ENCODE data around the gene ATXN7L3B. TPM values are rescaled to one million over a fixed set of nuclear protein-coding genes. Genes with fewer than 3 reads are reported as not detected.

The ATXN7L3B gene
- total and polyA plus RNA-seq, 4 donors: 48.4 to 99.4 (median 78.3) TPM

GRCh38 chr12:74539765-74540526 lies 2.3 kb downstream of the ATXN7L3B start:
- peak in 1 of 6 donors; percentile 5 for DNase-seq (ENCODE audit: low read depth in 4 of 6, low spot score in 6 of 6)
- no peaks in the 10 kb centered on the region for H3K27me3 ChIP-seq (ENCODE audit: control insufficient read depth, insufficient read depth, low read length)

DNA sequence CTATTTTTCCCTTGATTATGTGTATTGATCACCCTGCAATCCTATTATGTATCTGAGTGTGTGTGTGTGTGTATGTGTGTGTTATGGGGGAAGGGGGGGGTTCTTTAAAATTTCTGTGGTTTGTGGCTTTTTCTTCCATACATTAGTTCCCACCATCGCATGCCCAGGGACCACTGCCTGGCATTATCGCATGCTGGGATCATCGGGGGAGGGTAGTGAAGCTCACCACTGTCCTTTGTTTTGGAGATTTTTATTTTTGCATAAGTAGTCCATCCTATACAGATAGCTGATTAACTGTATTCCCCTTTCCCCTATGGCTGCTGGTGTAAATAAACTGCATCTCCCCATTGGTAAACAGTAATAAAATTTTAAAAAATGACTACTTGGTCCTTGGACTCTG lies 3.4 kb downstream of the ATXN7L3B start:
- no CpG with 5 or more reads among the region's 3 CpGs for WGBS (ENCODE audit: insufficient coverage)
- no peak for DNase-seq (ENCODE audit: low read depth in 4 of 6, low spot score in 6 of 6)
- Histone ChIP-seq H3K9me3 (ENCODE audit: control insufficient read depth, insufficient read depth, low read length) (no peaks in the 10 kb centered on the region), H3K4me1 (ENCODE audit: control insufficient read depth, insufficient read depth, low read length) (peaks cover 14% of the 10 kb centered on the region), H3K27me3 (ENCODE audit: control insufficient read depth, insufficient read depth, low read length) (no peaks in the 10 kb centered on the region), H3K36me3 (ENCODE audit: control insufficient read depth, insufficient read depth, low read length) (no peaks in the 10 kb centered on the region), H3K4me3 (ENCODE audit: low read depth, low read length) (no peak overlapping the region), H3K27ac (ENCODE audit: low read depth, low read length) (no peak overlapping the region)

More at GRCh38 chr12:74539765-74540526, 2.3 kb downstream of the ATXN7L3B start:
- Histone ChIP-seq H3K4me1 (ENCODE audit: control insufficient read depth, insufficient read depth, low read length) (peaks cover 14% of the 10 kb centered on the region), H3K27ac (ENCODE audit: low read depth, low read length) (no peak overlapping the region), H3K36me3 (ENCODE audit: control insufficient read depth, insufficient read depth, low read length) (no peaks in the 10 kb centered on the region), H3K9me3 (ENCODE audit: control insufficient read depth, insufficient read depth, low read length) (no peaks in the 10 kb centered on the region), H3K4me3 (ENCODE audit: low read depth, low read length) (peak overlapping the region; percentile 85)
- WGBS (ENCODE audit: insufficient coverage): 50% methylated on average over 2 of the region's 6 CpGs

DNA sequence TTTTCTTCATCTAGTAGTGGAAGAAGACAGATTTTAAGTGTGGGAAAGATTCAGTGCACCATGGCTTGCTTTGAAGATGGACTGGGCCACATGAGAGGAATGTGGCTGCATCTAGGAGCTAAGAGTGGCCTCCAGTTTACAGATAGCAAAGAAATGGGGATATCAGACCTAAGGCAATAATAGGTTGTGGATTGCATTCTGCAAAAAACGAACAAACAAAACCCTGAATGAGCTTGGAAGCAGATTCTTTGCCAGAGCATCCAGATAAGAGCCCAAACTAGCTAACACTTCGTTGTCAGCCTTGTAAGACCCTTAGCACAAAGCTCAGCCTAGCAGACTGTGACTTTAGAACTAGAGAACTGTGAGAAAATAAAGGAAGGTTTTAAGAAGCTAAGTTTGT lies 9.6 kb downstream of the ATXN7L3B start:
- no peaks in the 10 kb centered on the region for H3K9me3 ChIP-seq (ENCODE audit: control insufficient read depth, insufficient read depth, low read length)
- no peak overlapping the region for H3K27ac ChIP-seq (ENCODE audit: low read depth, low read length)
- no peaks in the 10 kb centered on the region for H3K36me3 ChIP-seq (ENCODE audit: control insufficient read depth, insufficient read depth, low read length)
- H3K4me3 ChIP-seq (ENCODE audit: low read depth, low read length): no peak overlapping the region
- DNase-seq (ENCODE audit: low read depth in 4 of 6, low spot score in 6 of 6): no peak
- H3K27me3 ChIP-seq (ENCODE audit: control insufficient read depth, insufficient read depth, low read length): no peaks in the 10 kb centered on the region
- WGBS (ENCODE audit: insufficient coverage): 67% methylated on average over 1 of the region's 2 CpGs
- no peaks in the 10 kb centered on the region for H3K4me1 ChIP-seq (ENCODE audit: control insufficient read depth, insufficient read depth, low read length)

GRCh38 chr12:74551291-74551690 lies 13.7 kb downstream of the ATXN7L3B start:
- 92% methylated on average over 2 of the region's 3 CpGs for WGBS (ENCODE audit: insufficient coverage)
- Histone ChIP-seq H3K36me3 (ENCODE audit: control insufficient read depth, insufficient read depth, low read length) (no peaks in the 10 kb centered on the region), H3K4me3 (ENCODE audit: low read depth, low read length) (no peak overlapping the region), H3K4me1 (ENCODE audit: control insufficient read depth, insufficient read depth, low read length) (no peaks in the 10 kb centered on the region), H3K27me3 (ENCODE audit: control insufficient read depth, insufficient read depth, low read length) (no peaks in the 10 kb centered on the region), H3K27ac (ENCODE audit: low read depth, low read length) (no peak overlapping the region), H3K9me3 (ENCODE audit: control insufficient read depth, insufficient read depth, low read length) (no peaks in the 10 kb centered on the region)
- peak in 1 of 6 donors; percentile 11 for DNase-seq (ENCODE audit: low read depth in 4 of 6, low spot score in 6 of 6)

DNA sequence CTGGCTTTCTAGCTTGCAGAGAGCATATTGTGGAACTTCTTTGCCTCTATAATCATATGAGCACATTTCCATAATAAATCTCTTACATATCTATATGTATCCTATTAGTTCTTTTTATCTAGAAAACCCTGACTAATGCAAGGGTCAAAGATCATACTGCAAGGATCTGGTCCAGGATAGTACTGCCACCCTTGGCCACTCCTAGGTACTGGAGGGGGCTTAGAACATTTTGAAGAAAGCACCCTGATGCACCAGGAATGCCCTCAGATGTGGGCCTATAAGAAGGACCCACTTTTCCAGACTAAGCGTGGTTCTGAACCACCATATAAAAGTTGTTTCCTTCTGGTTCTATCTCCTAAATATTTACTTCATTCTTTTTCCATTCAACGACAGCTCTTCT lies 14.6 kb downstream of the ATXN7L3B start:
- no peaks in the 10 kb centered on the region for H3K27me3 ChIP-seq (ENCODE audit: control insufficient read depth, insufficient read depth, low read length)
- no peaks in the 10 kb centered on the region for H3K4me1 ChIP-seq (ENCODE audit: control insufficient read depth, insufficient read depth, low read length)
- no peaks in the 10 kb centered on the region for H3K9me3 ChIP-seq (ENCODE audit: control insufficient read depth, insufficient read depth, low read length)
- no peaks in the 10 kb centered on the region for H3K36me3 ChIP-seq (ENCODE audit: control insufficient read depth, insufficient read depth, low read length)
- H3K27ac ChIP-seq (ENCODE audit: low read depth, low read length): no peak overlapping the region
- DNase-seq (ENCODE audit: low read depth in 4 of 6, low spot score in 6 of 6): no peak
- H3K4me3 ChIP-seq (ENCODE audit: low read depth, low read length): no peak overlapping the region
- no CpG with 5 or more reads among the region's 2 CpGs for WGBS (ENCODE audit: insufficient coverage)

- Histone ChIP-seq H3K9me3 (ENCODE audit: control insufficient read depth, insufficient read depth, low read length) (no peaks in the 10 kb centered on the region), H3K36me3 (ENCODE audit: control insufficient read depth, insufficient read depth, low read length) (no peaks in the 10 kb centered on the region), H3K4me1 (ENCODE audit: control insufficient read depth, insufficient read depth, low read length) (no peaks in the 10 kb centered on the region), H3K27me3 (ENCODE audit: control insufficient read depth, insufficient read depth, low read length) (no peaks in the 10 kb centered on the region), H3K27ac (ENCODE audit: low read depth, low read length) (no peak overlapping the region), H3K4me3 (ENCODE audit: low read depth, low read length) (no peak overlapping the region)
- WGBS (ENCODE audit: insufficient coverage): 76% methylated on average over 2 of the region's 2 CpGs
- no peak for DNase-seq (ENCODE audit: low read depth in 4 of 6, low spot score in 6 of 6)
Measured at GRCh38 chr12:74559728-74560127, 22.1 kb downstream of the ATXN7L3B start.

- no peak for DNase-seq (ENCODE audit: low read depth in 4 of 6, low spot score in 6 of 6)
- Histone ChIP-seq H3K27ac (ENCODE audit: low read depth, low read length) (no peak overlapping the region), H3K36me3 (ENCODE audit: control insufficient read depth, insufficient read depth, low read length) (no peaks in the 10 kb centered on the region), H3K27me3 (ENCODE audit: control insufficient read depth, insufficient read depth, low read length) (no peaks in the 10 kb centered on the region), H3K9me3 (ENCODE audit: control insufficient read depth, insufficient read depth, low read length) (no peaks in the 10 kb centered on the region), H3K4me1 (ENCODE audit: control insufficient read depth, insufficient read depth, low read length) (no peaks in the 10 kb centered on the region), H3K4me3 (ENCODE audit: low read depth, low read length) (no peak overlapping the region)
Measured at GRCh38 chr12:74563927-74564326, 26.3 kb downstream of the ATXN7L3B start.

GRCh38 chr12:74578486-74578885 lies 40.9 kb downstream of the ATXN7L3B start:
- Histone ChIP-seq H3K4me1 (ENCODE audit: control insufficient read depth, insufficient read depth, low read length) (no peaks in the 10 kb centered on the region), H3K4me3 (ENCODE audit: low read depth, low read length) (no peak overlapping the region), H3K27me3 (ENCODE audit: control insufficient read depth, insufficient read depth, low read length) (no peaks in the 10 kb centered on the region), H3K36me3 (ENCODE audit: control insufficient read depth, insufficient read depth, low read length) (no peaks in the 10 kb centered on the region), H3K9me3 (ENCODE audit: control insufficient read depth, insufficient read depth, low read length) (no peaks in the 10 kb centered on the region), H3K27ac (ENCODE audit: low read depth, low read length) (no peak overlapping the region)
- DNase-seq (ENCODE audit: low read depth in 4 of 6, low spot score in 6 of 6): no peak
- WGBS (ENCODE audit: insufficient coverage): 100% methylated on average over 1 of the region's 2 CpGs

GRCh38 chr12:74579446-74579845 lies 41.8 kb downstream of the ATXN7L3B start:
- Histone ChIP-seq H3K4me1 (ENCODE audit: control insufficient read depth, insufficient read depth, low read length) (no peaks in the 10 kb centered on the region), H3K36me3 (ENCODE audit: control insufficient read depth, insufficient read depth, low read length) (no peaks in the 10 kb centered on the region), H3K9me3 (ENCODE audit: control insufficient read depth, insufficient read depth, low read length) (no peaks in the 10 kb centered on the region), H3K27ac (ENCODE audit: low read depth, low read length) (no peak overlapping the region), H3K4me3 (ENCODE audit: low read depth, low read length) (no peak overlapping the region), H3K27me3 (ENCODE audit: control insufficient read depth, insufficient read depth, low read length) (no peaks in the 10 kb centered on the region)
- 78% methylated on average over 1 of the region's 1 CpG for WGBS (ENCODE audit: insufficient coverage)
- DNase-seq (ENCODE audit: low read depth in 4 of 6, low spot score in 6 of 6): peak in 2 of 6 donors; percentile 21 to 55

GRCh38 chr12:74579981-74580380 lies 42.3 kb downstream of the ATXN7L3B start:
- no peak overlapping the region for H3K4me3 ChIP-seq (ENCODE audit: low read depth, low read length)
- no peak overlapping the region for H3K27ac ChIP-seq (ENCODE audit: low read depth, low read length)
- DNase-seq (ENCODE audit: low read depth in 4 of 6, low spot score in 6 of 6): peak in 1 of 6 donors; percentile 68
- H3K9me3 ChIP-seq (ENCODE audit: control insufficient read depth, insufficient read depth, low read length): no peaks in the 10 kb centered on the region
- no CpG with 5 or more reads among the region's 1 CpG for WGBS (ENCODE audit: insufficient coverage)
- H3K36me3 ChIP-seq (ENCODE audit: control insufficient read depth, insufficient read depth, low read length): no peaks in the 10 kb centered on the region
- H3K4me1 ChIP-seq (ENCODE audit: control insufficient read depth, insufficient read depth, low read length): no peaks in the 10 kb centered on the region
- H3K27me3 ChIP-seq (ENCODE audit: control insufficient read depth, insufficient read depth, low read length): no peaks in the 10 kb centered on the region
